Mesenteric fat pad (tissue), 1 donor: ENCODE measurements around the gene BSCL2. TPM values are rescaled to one million over a fixed set of nuclear protein-coding genes. Genes with fewer than 3 reads are reported as not detected.
"Not testable (repeated sequence)": the region's sequence is repeated elsewhere in the genome, so short reads cannot be mapped to it uniquely, and the experiment has no call there.

Experiments used
- DNase-seq: peaks from one replicate; pipeline ENCODE4 v3.0.0-alpha.2; 2020; ENCODE audit warnings: low spot score
- long read RNA-seq: library from polyadenylated mRNA; unstranded; transcript quantifications from one replicate; pipeline ENCODE4 v2.0.0, GENCODE V29; 2020
- total RNA-seq: library from RNA; stranded (reverse); fragmentation: NEBNext Ultra II Directional; extraction: Animal tissue kit (Norgen Biotek cat#: 25700); gene quantifications from one replicate; pipeline ENCODE4 v1.2.1, GENCODE V29; 2021
- donor health status: DM: yes; HTN: yes; CAD: no.

The BSCL2 gene
- 41.9 TPM for total RNA-seq
- long read RNA-seq, transcript BSCL2-207 (11 exons, 1,516 nt): major isoform, 111 of 181 reads
- long read RNA-seq, transcript BSCL2-205 (11 exons, 1,693 nt): minor isoform, 5 of 181 reads
- long read RNA-seq, transcript BSCL2-210 (11 exons, 1,440 nt): minor isoform, 25 of 181 reads
- long read RNA-seq, partial matches to known transcripts: 6 of 181 reads
- long read RNA-seq, other reads (novel, unspliced or antisense): 34 of 181 reads

- no peak for DNase-seq
These were observed at the start of gene BSCL2, which contains the start of gene GNG3 for GRCh38 chr11:62707277-62707861. TSS of gene BSCL2 (minus strand) at chr11:62707424. CDS start at chr11:62707195, 229 bp downstream. TSS of gene GNG3 (plus strand) at chr11:62707676. CDS start at chr11:62708296, 620 bp downstream.

- DNase-seq: no peak
These were observed 47.9 kb upstream of the BSCL2 start for GRCh38 chr11:62755086-62755615.

- DNase-seq: peak; percentile 96
These were observed 46.7 kb upstream of the BSCL2 start, which contains the start of gene ZBTB3 for GRCh38 chr11:62753736-62754603. TSS of gene ZBTB3 (minus strand) at chr11:62754160. CDS start at chr11:62753664, 496 bp downstream.

- DNase-seq: no peak
These were observed 45.9 kb upstream of the BSCL2 start for GRCh38 chr11:62752994-62753735.

- DNase-seq: no peak
These were observed 45.1 kb upstream of the BSCL2 start for GRCh38 chr11:62752177-62752785.

DNA sequence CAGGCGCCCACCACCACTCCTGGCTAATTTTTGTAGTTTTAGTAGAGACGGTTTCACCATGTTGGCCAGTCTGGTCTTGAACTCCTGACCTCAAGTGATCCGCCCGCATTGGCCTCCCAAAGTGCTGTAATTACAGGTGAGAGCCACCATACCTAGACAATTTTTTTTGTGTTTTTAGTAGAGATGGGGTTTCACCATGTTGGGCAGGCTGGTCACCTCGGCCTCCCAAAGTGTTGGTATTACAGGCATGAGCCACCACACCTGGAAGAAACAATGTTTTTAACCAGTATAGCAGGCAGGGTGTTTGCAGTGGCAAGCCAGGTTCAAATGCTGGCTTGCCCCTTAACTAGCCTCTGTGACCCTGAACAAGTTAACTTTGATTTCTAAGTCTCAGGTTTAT lies 42.7 kb upstream of the BSCL2 start:
- DNase-seq: not testable (repeated sequence)

DNA sequence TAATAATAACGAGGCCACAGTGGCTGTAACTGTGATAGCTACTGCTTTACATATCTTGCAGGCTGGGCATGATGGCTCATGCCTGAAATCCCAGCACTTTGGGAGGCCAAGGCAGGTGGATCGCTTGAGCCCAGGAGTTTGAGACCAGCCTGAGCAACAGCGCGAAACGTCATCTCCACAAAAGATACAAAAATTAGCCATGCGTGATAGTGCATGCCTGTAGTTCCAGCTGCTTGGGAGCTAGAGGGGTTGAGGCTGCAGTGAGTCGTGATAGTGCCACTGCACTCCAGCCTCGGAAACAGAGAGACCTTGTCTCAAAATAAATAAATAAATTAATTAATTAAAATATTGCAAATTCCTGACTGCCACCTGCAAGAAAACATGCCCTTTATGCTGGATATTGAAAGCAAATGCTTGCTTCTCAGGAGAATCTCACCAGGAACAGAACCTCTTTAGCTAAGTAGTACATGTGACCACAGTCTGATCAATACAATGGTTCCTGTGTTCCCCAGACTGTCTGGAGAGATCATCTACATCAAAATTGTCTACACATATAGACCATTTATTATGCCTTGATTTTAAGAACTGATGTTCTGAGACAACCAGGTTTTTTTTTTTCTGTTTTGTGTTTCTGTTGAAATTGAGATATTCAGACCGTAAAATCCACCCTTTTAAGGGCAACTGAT lies 40.4 kb upstream of the BSCL2 start:
- no peak for DNase-seq

DNA sequence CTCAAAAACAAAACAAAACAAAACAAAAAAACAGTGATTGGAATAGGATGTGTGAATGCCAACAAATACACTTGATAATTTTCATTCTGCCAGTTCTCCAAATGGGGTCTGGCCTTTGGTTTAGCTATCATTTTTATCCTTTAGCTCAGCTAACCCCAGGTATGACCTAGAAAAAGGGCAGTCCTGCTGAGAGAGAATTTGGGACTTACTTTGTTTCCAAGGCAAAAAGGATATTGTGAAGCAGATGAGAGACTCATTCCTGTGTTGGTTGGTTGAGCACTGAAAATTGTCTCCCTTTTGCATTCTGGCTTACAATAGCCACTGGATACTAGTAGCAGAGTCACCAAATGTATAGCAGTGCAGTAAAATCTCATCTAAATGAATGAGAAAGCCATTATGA lies 30.0 kb upstream of the BSCL2 start:
- DNase-seq: no peak

GRCh38 chr11:62732830-62733229 lies 25.6 kb upstream of the BSCL2 start:
- DNase-seq: no peak

DNA sequence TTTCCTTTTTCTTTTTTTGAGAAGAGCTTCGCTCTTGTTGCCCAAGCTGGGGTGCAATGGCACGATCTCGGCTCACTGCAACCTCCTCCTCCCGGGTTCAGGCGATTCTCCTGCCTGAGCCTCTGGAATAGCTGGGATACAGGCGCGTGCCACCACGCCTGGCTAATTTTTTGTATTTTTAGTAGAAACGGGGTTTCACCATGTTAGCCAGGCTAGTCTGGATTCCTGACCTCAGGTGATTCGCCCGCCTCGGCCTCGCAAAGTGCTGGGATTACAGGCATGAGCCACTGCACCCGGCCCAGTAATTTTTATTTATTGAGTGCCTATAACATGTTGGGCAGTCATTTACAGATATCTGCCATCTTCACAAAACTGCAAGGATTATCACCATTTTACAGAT lies 22.9 kb upstream of the BSCL2 start:
- DNase-seq: not testable (repeated sequence)

DNA sequence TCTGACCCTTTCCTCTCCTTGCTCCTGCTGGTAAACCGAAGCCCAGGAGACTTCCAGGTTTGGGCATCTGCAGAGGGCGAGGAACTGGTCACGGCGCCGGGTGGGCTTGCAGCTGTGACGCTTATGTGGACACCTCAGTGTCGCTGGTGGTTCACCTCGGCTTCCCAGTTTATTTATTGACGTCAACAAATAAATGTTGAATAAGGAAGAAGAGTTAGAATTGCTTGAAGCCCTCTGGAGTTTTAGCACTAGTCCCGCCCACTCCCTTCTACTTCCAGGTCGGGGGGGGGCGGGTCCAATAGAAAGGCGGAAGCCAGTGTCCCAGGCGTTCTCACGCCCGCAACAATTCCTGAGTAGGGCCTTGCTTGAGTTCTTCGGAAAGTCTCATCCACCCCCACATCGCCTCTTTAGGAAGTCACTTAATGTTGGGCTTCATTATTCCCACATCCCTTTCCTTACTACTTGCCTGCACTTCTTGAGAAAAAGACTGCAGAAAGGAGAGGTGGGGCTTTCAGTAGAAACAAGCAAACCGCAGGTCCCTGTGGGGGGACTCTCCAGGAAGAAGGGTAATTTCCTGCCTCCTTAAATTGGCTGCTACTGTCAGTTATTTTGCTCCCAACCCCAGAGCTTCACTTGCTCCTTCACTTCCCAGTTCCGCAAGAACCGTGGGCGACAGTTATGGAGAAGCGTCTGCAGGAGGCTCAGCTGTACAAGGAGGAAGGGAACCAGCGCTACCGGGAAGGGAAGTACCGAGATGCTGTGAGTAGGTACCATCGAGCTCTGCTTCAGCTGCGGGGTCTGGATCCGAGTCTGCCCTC lies 21.2 kb upstream of the BSCL2 start, which contains the start of gene TTC9C:
Gene TTC9C, plus strand, starts transcription at position 316 of the 818 bp plus-strand sequence. Its CDS starts 363 bp downstream, at position 679.
- DNase-seq: no peak

GRCh38 chr11:62727872-62728170 lies 20.6 kb upstream of the BSCL2 start:
- no peak for DNase-seq

GRCh38 chr11:62727165-62727871 lies 20.1 kb upstream of the BSCL2 start, which contains the start of gene HNRNPUL2:
TSS of gene HNRNPUL2 (minus strand) at chr11:62727457. CDS start at chr11:62727156, 301 bp downstream.
- DNase-seq: peak; percentile 100

GRCh38 chr11:62726915-62727164 lies 19.6 kb upstream of the BSCL2 start:
- no peak for DNase-seq

- DNase-seq: no peak
These were observed 19.1 kb upstream of the BSCL2 start for GRCh38 chr11:62726156-62726914.

- DNase-seq: no peak
These were observed 18.4 kb upstream of the BSCL2 start for GRCh38 chr11:62725646-62726045.

DNA sequence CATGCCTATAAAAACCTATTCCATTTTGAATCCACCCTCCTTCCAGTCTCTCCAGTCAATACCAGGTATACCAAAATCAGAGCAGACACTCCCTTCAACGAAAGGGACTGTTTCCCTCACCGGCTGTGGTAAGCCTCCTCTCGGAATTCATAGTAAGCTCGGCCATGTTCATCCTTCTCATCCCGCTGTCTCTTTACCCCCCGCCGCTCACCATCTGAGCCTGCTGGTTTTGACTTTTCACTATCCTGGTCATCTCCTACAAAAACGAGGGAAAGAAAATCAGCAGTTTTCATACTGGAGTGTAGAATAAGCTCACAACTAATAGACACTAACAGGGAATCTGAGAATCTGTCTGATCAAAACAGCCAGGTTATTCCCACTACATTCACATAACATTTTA lies 16.9 kb upstream of the BSCL2 start:
- DNase-seq: no peak

DNA sequence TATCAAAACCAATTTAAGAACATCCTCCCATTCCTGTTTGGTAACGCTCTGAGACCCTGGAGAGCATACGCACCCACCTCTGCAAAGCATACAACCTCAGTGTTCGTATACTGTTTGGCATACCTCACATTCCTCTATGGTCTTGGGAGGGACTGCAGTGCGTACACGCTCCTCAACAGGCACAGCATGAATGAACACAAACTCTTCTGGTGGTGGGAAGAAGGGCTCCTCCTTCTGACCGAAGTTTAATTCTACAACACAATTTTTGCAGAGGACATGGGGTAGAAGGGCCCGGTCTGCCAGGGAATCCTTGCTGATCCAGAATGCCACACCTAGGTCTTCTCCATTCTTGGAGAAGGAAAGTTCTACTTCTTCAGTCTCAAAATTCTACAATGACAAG lies 14.8 kb upstream of the BSCL2 start:
- no peak for DNase-seq
